Progenitor cell of endocrine pancreas (in vitro differentiated cells): ENCODE data around the gene KRTAP4-2. TPM values are rescaled to one million over a fixed set of nuclear protein-coding genes. Genes with fewer than 3 reads are reported as not detected.
"Not testable (repeated sequence)": the region's sequence is repeated elsewhere in the genome, so short reads cannot be mapped to it uniquely, and the experiment has no call there.

Experiments
- DNase-seq: peaks from one replicate; pipeline ENCODE4 v3.0.0; 2021; ENCODE audit warnings: low spot score; ENCODE audit not compliant: unreplicated experiment
- H3K27ac Mint-ChIP-seq: 2 replicates; pipeline ENCODE4 v1.8.0; 2021; ENCODE audit warnings: mild to moderate bottlenecking, moderate library complexity, mixed read lengths
- H3K27me3 Mint-ChIP-seq: 2 replicates; pipeline ENCODE4 v1.8.0; 2021; ENCODE audit warnings: mixed read lengths
- H3K36me3 Mint-ChIP-seq: 2 replicates; pipeline ENCODE4 v1.8.0; 2022; ENCODE audit warnings: mixed read lengths; ENCODE audit not compliant: insufficient read depth
- H3K4me1 Mint-ChIP-seq: 2 replicates; pipeline ENCODE4 v1.8.0; 2021; ENCODE audit warnings: low read depth, mixed read lengths
- H3K4me3 Mint-ChIP-seq: 2 replicates; pipeline ENCODE4 v1.8.0; 2021; ENCODE audit warnings: low read depth, mild to moderate bottlenecking, moderate library complexity, mixed read lengths
- H3K9me3 Mint-ChIP-seq: 2 replicates; pipeline ENCODE4 v1.8.0; 2021; ENCODE audit warnings: low read depth, mixed read lengths
- CTCF ChIP-seq: fragments of 200-600 bp; sonication (generic); IDR thresholded peaks from one replicate; pipeline ENCODE4 v1.5.0; 2021; ENCODE audit warnings: antibody characterized with exemption, mild to moderate bottlenecking; ENCODE audit not compliant: unreplicated experiment
- total RNA-seq: library from RNA; stranded (reverse); gene quantifications from 2 replicates; pipeline ENCODE4 v1.2.1, GENCODE V29; 2021

KRTAP4-2 gene
- total RNA-seq, 1 donor from 2014 or later, result not detected

DNA sequence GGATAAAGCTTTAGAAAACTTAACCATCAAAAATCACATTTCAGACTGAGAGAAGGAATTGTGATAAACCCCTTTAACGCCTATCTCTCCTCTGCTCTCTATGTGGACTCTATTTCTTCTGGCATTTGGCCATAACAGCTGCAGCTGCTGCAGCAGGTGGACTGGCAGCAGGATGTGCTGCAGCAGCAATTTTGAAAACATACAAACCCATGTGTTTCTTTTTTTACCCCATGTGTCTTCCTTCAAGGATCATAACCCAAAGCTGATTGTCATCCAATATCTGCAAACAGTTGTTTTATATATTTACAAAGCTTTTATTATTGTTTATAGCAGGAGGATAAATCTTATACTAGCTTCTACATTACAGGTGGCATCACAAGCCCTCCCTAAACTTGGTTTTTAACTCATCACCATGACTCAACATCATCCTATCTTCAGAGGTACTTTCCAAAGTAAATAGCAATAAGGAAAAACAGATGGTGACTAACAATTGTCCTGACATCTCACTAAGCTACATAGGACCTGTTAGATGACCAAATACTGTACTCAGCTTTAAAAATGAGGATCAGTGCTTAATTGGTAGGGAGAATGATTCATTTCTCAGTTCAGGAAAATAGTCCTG lies 33.9 kb upstream of the KRTAP4-2 start:
- TF ChIP-seq CTCF, result no peak
- no peak for DNase-seq
- peaks cover 2% of the 10 kb centered on the region for H3K4me1 Mint-ChIP-seq
- no peak overlapping the region for H3K27ac Mint-ChIP-seq
- H3K36me3 Mint-ChIP-seq, result no peaks in the 10 kb centered on the region
- peaks cover 16% of the 10 kb centered on the region for H3K9me3 Mint-ChIP-seq
- peaks cover 6% of the 10 kb centered on the region for H3K27me3 Mint-ChIP-seq
- H3K4me3 Mint-ChIP-seq, result no peak overlapping the region

DNA sequence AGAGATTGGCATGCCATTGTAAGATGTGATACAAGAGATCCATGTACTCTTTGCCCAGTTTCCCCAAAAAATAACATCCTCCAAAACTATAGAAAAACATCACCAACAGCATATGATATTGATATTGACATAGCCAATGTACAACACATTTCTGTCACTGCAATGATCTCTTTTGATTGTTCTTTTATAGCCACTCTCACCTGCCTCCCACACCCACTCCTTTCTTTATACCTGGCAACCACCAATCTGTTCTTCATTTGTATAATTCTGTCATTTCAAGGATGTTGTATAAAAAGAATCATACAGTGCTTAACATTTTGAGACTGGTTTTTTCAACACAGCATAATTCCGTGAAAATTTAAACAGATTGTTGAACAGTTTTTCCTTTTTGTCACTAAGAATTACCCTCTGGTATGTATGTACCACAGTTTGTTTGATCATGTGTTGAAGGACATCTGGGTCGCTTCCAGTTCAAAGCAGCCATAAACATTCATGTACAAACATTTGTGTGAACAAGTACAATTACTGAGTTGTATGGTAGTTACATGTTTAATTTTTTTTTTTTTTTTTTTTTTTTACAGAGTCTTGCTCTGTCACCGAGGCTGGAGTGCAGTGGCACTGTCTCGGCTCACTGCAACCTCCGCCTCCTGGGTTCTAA lies 21.5 kb upstream of the KRTAP4-2 start:
- no peak for DNase-seq
- no peak for TF ChIP-seq CTCF
- Mint-ChIP-seq H3K27me3 (peaks cover 14% of the 10 kb centered on the region), H3K4me3 (no peak overlapping the region), H3K36me3 (no peaks in the 10 kb centered on the region), H3K4me1 (no peaks in the 10 kb centered on the region), H3K27ac (no peak overlapping the region), H3K9me3 (peaks cover 8% of the 10 kb centered on the region)

GRCh38 chr17:41196068-41196467 lies 18.0 kb upstream of the KRTAP4-2 start:
- Mint-ChIP-seq H3K27me3 (peaks cover 18% of the 10 kb centered on the region), H3K4me3 (no peak overlapping the region), H3K36me3 (no peaks in the 10 kb centered on the region), H3K27ac (no peak overlapping the region), H3K4me1 (no peaks in the 10 kb centered on the region), H3K9me3 (peaks cover 11% of the 10 kb centered on the region)
- TF ChIP-seq CTCF, result no peak
- DNase-seq, result no peak

- Mint-ChIP-seq H3K4me1 (no peaks in the 10 kb centered on the region), H3K27me3 (peaks cover 22% of the 10 kb centered on the region), H3K36me3 (no peaks in the 10 kb centered on the region), H3K4me3 (no peak overlapping the region), H3K27ac (no peak overlapping the region), H3K9me3 (peaks cover 6% of the 10 kb centered on the region)
- no peak for TF ChIP-seq CTCF
- DNase-seq, result no peak
These were observed 12.3 kb upstream of the KRTAP4-2 start for GRCh38 chr17:41190328-41190727.

GRCh38 chr17:41189837-41190318 lies 11.9 kb upstream of the KRTAP4-2 start, which contains the start of gene KRTAP9-1:
TSS of gene KRTAP9-1 (plus strand) at chr17:41189887. CDS start at chr17:41189887, 0 bp downstream.
- not testable (repeated sequence) for H3K4me1 Mint-ChIP-seq, DNase-seq, H3K27ac Mint-ChIP-seq, H3K36me3 Mint-ChIP-seq, H3K9me3 Mint-ChIP-seq, H3K4me3 Mint-ChIP-seq
- peaks cover 22% of the 10 kb centered on the region for H3K27me3 Mint-ChIP-seq
